CD4-positive, alpha-beta T cell (primary cell): Measurements from ENCODE around the gene IGSF8. TPM values are rescaled to one million over a fixed set of nuclear protein-coding genes. Genes with fewer than 3 reads are reported as not detected.
A peak's percentile ranks its signal among the peaks of the same experiment; 100 is the strongest.

Experiments
- ATAC-seq: fragments of 200-7000 bp; cut with Tn5 transposase; one replicate; pipeline ENCODE4 v1.10.0; 2022; ENCODE audit warnings: mild to moderate bottlenecking; ENCODE audit not compliant: poor library complexity
- CTCF ChIA-PET: fragments of 350-600 bp; sonication (Branson Sonifier 250); formaldehyde crosslinking; loops from one replicate; lab custom pipeline; 2021; ENCODE audit warnings: antibody characterized with exemption, inconsistent platforms; lab: Charles Lee
- POLR2A ChIA-PET: fragments of 350-600 bp; sonication (Branson Sonifier 250); formaldehyde crosslinking; loops from one replicate; lab custom pipeline; 2021; ENCODE audit warnings: antibody characterized with exemption, inconsistent platforms; lab: Charles Lee
- DNase-seq, 14 experiments: peaks; one replicate each; pipeline ENCODE4 v3.0.0-alpha.2; 2013 to 2020; ENCODE audit warnings: mixed read lengths in 2 of 14
- H3K27ac ChIP-seq, 2 donors: one replicate each; pipeline versions ENCODE4 v1.5.1 to v1.7.0; 2013; ENCODE audit warnings: low read length in 2 of 2, low read depth in 1 of 2, mild to moderate bottlenecking in 1 of 2
- H3K27me3 ChIP-seq, 2 experiments: 1 replicate in 1 of 2; 2 replicates in 1 of 2; pipeline versions ENCODE4 v1.6.1 to v1.7.0; 2013; ENCODE audit warnings: low read length in 2 of 2, control low read depth in 1 of 2, mild to moderate bottlenecking in 1 of 2, moderate library complexity in 1 of 2; ENCODE audit not compliant: insufficient read depth in 2 of 2, control insufficient read depth in 1 of 2
- H3K36me3 ChIP-seq: one replicate; pipeline ENCODE4 v1.6.1; 2013; ENCODE audit warnings: low read length, control low read depth; ENCODE audit not compliant: insufficient read depth
- H3K4me1 ChIP-seq: one replicate; pipeline ENCODE4 v1.6.1; 2013; ENCODE audit warnings: low read length, control low read depth; ENCODE audit not compliant: insufficient read depth
- H3K4me3 ChIP-seq: one replicate; pipeline ENCODE4 v1.5.1; 2013; ENCODE audit warnings: mild to moderate bottlenecking, low read length, moderate library complexity
- H3K9me3 ChIP-seq, 2 experiments: 1 replicate in 1 of 2; 2 replicates in 1 of 2; pipeline versions ENCODE4 v1.6.1 to v1.7.0; 2013; ENCODE audit warnings: low read length in 2 of 2, mild to moderate bottlenecking in 2 of 2, control low read depth in 1 of 2, moderate library complexity in 1 of 2; ENCODE audit not compliant: control insufficient read depth in 1 of 2, insufficient read depth in 1 of 2
- H3K27ac Mint-ChIP-seq: one replicate; pipeline ENCODE4 v1.8.0; 2020; ENCODE audit warnings: mixed read lengths
- H3K27me3 Mint-ChIP-seq: one replicate; pipeline ENCODE4 v1.8.0; 2021; ENCODE audit warnings: mixed read lengths
- H3K36me3 Mint-ChIP-seq: one replicate; pipeline ENCODE4 v1.8.0; 2021; ENCODE audit warnings: low read depth, mixed read lengths
- H3K4me1 Mint-ChIP-seq: one replicate; pipeline ENCODE4 v1.8.0; 2021; ENCODE audit warnings: low read depth, mixed read lengths
- H3K4me3 Mint-ChIP-seq: one replicate; pipeline ENCODE4 v1.8.0; 2020; ENCODE audit warnings: mild to moderate bottlenecking, mixed read lengths
- H3K9me3 Mint-ChIP-seq: one replicate; pipeline ENCODE4 v1.8.0; 2020; ENCODE audit warnings: mixed read lengths
- CTCF ChIP-seq: fragments of 200-600 bp; IDR thresholded peaks from one replicate; pipeline ENCODE4 v1.8.0; 2022; ENCODE audit warnings: antibody characterized with exemption, mild to moderate bottlenecking
- intact Hi-C, 2 experiments: fragments of 100-400 bp; cut with DNase I in 1 of 2; cut with micrococcal nuclease in 1 of 2; formaldehyde crosslinking; loops; one replicate each; pipeline versions ENCODE4 v1.15.1 to v1.9.0; 2023 to 2025; cut with DNase I, micrococcal nuclease
- total RNA-seq, 174 experiments: library from RNA in 2 of 174; stranded (reverse) in 2 of 174; gene quantifications; one replicate each; pipeline ENCODE4 v1.2.3 and lab custom pipeline; 2021 to 2026

Gene IGSF8
- total RNA-seq, 2 experiments from 2014 or later: 33.1 to 33.7 TPM

GRCh38 chr1:160134791-160135572 lies 36.6 kb upstream of the IGSF8 start:
- peaks cover 25% of the 10 kb centered on the region for H3K27me3 Mint-ChIP-seq
- Histone ChIP-seq H3K27ac (no peak overlapping the region), H3K27me3 (peaks cover 0 to 4% of the 10 kb centered on the region in 2 experiments), H3K36me3 (no peaks in the 10 kb centered on the region), H3K4me1 (no peaks in the 10 kb centered on the region), H3K4me3 (no peak overlapping the region), H3K9me3 (no peaks in the 10 kb centered on the region)
- H3K9me3 Mint-ChIP-seq: no peaks in the 10 kb centered on the region
- no peak for ATAC-seq
- H3K4me3 Mint-ChIP-seq: no peak overlapping the region
- no peak for TF ChIP-seq CTCF
- POLR2A ChIA-PET: no interaction called here
- no peak overlapping the region for H3K27ac Mint-ChIP-seq
- CTCF ChIA-PET: no interaction called here
- intact Hi-C loops: no loop called here
- no peaks in the 10 kb centered on the region for H3K4me1 Mint-ChIP-seq
- peak in 1 of 14 experiments; percentile 10 for DNase-seq
- no peaks in the 10 kb centered on the region for H3K36me3 Mint-ChIP-seq

GRCh38 chr1:160133990-160134770 lies 35.8 kb upstream of the IGSF8 start:
- Histone ChIP-seq H3K27me3 (peaks cover 0 to 5% of the 10 kb centered on the region in 2 experiments), H3K27ac (no peak overlapping the region), H3K4me1 (no peaks in the 10 kb centered on the region), H3K4me3 (no peak overlapping the region), H3K9me3 (no peaks in the 10 kb centered on the region), H3K36me3 (no peaks in the 10 kb centered on the region)
- DNase-seq (no peak), ATAC-seq (no peak)
- ChIA-PET POLR2A (no interaction called here), CTCF (no interaction called here)
- TF ChIP-seq CTCF: no peak
- H3K36me3 Mint-ChIP-seq: no peaks in the 10 kb centered on the region
- H3K27ac Mint-ChIP-seq: no peak overlapping the region
- no peaks in the 10 kb centered on the region for H3K9me3 Mint-ChIP-seq
- peaks cover 25% of the 10 kb centered on the region for H3K27me3 Mint-ChIP-seq
- H3K4me1 Mint-ChIP-seq: no peaks in the 10 kb centered on the region
- intact Hi-C loops: no loop called here
- no peak overlapping the region for H3K4me3 Mint-ChIP-seq

DNA sequence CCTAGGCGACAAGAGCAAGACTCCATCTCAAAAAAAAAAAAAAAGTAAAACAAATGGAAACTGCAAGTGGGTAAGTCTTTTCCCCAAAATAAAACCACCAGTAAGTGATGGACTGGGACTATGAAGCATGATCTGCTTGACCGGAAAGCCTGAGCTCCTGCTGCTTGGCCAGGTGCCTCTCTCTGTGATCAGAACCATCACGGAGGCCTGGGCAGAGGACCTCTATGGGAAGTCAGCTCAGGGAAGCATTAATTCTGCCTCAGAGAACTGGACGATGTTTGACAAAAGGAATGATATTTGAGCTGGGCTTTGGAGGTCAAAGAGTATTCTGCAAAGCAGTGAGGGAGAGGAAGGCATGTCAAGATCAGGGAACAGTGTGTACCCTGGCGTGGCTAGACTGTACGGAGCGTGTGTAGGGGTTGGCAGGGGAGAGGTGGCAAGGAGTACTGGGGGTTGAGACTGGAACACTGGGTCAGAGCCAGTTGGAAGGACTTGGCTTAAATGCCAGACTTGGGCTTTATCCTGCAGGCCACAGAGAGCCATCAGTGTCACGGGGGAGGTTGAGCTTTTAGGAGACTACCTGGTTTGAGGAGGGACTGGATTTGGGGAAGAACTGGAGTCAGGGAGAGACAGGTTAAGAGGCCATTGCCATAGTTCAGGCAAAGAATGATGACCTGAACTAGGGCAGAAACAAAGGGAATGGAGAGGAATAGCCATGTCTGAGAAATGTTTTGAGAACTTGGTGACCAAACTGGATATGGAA lies 33.6 kb upstream of the IGSF8 start:
- no peaks in the 10 kb centered on the region for H3K9me3 Mint-ChIP-seq
- Histone ChIP-seq H3K4me3 (no peak overlapping the region), H3K36me3 (no peaks in the 10 kb centered on the region), H3K4me1 (no peaks in the 10 kb centered on the region), H3K27me3 (peaks cover 0 to 5% of the 10 kb centered on the region in 2 experiments), H3K27ac (no peak overlapping the region), H3K9me3 (no peaks in the 10 kb centered on the region)
- ATAC-seq (no peak), DNase-seq (no peak)
- no peaks in the 10 kb centered on the region for H3K4me1 Mint-ChIP-seq
- ChIA-PET POLR2A (no interaction called here), CTCF (no interaction called here)
- H3K36me3 Mint-ChIP-seq: no peaks in the 10 kb centered on the region
- no peak overlapping the region for H3K27ac Mint-ChIP-seq
- intact Hi-C loops: no loop called here
- H3K4me3 Mint-ChIP-seq: no peak overlapping the region
- H3K27me3 Mint-ChIP-seq: peaks cover 25% of the 10 kb centered on the region
- no peak for TF ChIP-seq CTCF
